OCI-LY3 (cell line): Measurements from ENCODE around the gene TUBA3E.
"Not testable (repeated sequence)": the region's sequence is repeated elsewhere in the genome, so short reads cannot be mapped to it uniquely, and the experiment has no call there.

Experiments used
- CTCF ChIP-seq: fragments of 200-600, 300-600 bp; sonication (generic); IDR thresholded peaks from 2 replicates; pipeline ENCODE4 v1.5.1; 2014; ENCODE audit warnings: antibody characterized with exemption, low read length, low read depth
- EZH2phosphoT487 ChIP-seq: fragments of 200-600 bp; shearing (Covaris generic); IDR thresholded peaks from 2 replicates; pipeline ENCODE4 v1.6.1; 2018; ENCODE audit warnings: antibody characterized with exemption, mixed run types, low read depth

DNA sequence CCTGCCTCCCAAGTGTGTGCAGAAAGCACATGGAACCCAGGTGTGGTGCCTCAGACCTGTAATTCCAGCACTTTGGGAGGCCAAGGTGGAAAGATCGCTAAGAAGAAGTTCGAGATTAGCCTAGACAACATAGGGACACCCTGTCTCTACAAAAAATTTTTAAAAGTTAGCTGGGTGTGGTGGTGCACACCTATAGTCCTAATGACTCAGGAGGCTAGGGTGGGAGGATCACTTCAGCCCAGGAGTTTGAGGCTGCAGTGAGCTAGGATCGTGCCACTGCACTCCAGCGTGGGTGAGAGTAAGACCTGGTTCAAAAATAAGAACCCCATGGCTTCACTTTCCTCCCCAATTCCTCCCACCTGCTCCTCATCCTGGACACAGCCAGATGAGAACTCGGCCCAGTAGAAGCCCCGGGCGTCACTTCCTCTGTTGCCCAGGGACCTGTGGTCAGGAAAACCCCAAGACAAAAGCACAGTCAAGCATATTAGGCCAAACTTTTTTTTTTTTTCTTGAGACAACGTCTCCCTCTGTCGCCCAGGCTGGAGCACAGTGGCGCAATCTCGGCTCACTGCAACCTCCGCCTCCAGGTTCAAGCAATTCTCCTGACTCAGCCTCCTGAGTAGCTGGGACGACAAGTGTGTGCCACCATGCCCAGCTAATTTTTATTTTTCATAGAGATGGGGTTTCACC is 40.3 kb downstream of the TUBA3E start:
- TF ChIP-seq CTCF, EZH2phosphoT487: not testable (repeated sequence)
